ENCODE data around the gene TKT. TPM values are rescaled to one million over a fixed set of nuclear protein-coding genes. Genes with fewer than 3 reads are reported as not detected.

The TKT gene
- total RNA-seq, 6 donors from 2014 or later = 402 to 605 (median 482) TPM

DNA sequence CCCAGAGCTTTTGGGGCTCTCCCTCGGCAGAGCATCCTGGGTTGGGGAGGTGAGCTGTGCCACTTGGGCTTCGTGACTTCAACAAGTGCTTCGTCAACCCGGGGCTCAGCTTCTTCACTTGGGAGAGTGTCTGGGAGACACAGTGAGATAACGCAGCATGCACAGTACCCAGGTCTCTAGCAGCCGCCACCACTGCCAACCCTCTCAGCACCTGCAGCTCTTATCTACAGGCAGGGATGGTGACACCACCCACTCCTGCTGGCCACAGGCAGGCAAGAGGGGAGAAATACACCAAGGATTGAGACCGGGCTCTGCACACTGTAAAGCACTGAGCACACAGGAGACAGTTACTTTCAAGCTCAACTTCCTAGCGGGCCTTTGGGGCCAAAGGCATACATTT lies 11.6 kb downstream of the TKT start:
- Histone ChIP-seq H3K4me1 (peaks cover 42 to 83% (median 77%) of the 10 kb centered on the region in 4 donors), H3K27ac (peak overlapping the region; percentile 8 to 86 (median 72)), H3K9me3 (no peaks in the 10 kb centered on the region), H3K27me3 (no peaks in the 10 kb centered on the region), H3K4me3 (no peak overlapping the region), H3K36me3 (peaks cover 3 to 28% (median 27%) of the 10 kb centered on the region in 4 donors)
- DNase-seq (peak in 1 of 2 donors; percentile 71), ATAC-seq (ENCODE audit: low FRiP score in 2 of 2) (no peak)
- TF ChIP-seq EP300 (IDR thresholded peaks at IDR 0.05) = no peak
- WGBS, 2 donors = 52 to 56% methylated on average over 7 to 8 of the region's 8 CpGs

DNA sequence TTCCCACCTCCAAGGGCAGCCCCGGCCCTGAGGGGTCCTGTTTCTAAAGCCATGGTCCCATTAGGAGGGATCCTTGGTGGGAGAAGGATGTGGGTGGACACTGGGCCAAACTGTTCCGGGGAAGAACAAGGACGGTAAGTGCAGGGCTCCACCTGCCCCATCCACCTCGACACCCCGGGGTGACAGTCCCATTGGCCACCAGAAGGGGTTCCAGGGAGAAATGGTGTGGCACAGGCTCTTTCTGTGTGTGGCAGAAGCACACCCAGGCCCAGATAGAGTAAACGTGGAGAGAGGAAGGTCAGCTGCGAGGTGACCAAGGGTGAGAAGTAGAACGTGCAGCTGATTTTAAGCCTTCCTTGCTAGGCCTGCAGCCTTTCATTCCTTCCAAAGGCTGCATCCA lies 12.0 kb downstream of the TKT start:
- Histone ChIP-seq H3K27me3 (no peaks in the 10 kb centered on the region), H3K9me3 (no peaks in the 10 kb centered on the region), H3K36me3 (peaks cover 3 to 32% (median 31%) of the 10 kb centered on the region in 4 donors), H3K27ac (peak overlapping the region; percentile 62 to 86 (median 72)), H3K4me1 (peaks cover 37 to 81% (median 76%) of the 10 kb centered on the region in 4 donors), H3K4me3 (no peak overlapping the region)
- 86% methylated on average over 8 of the region's 8 CpGs; no CpG with 5 or more reads in 1 of the 2 donors for WGBS, 2 donors
- DNase-seq (no peak), ATAC-seq (ENCODE audit: low FRiP score in 2 of 2) (no peak)
- TF ChIP-seq POLR2A (IDR thresholded peaks at IDR 0.05) = no peak
- no peak for TF ChIP-seq EP300 (IDR thresholded peaks at IDR 0.05)
- TF ChIP-seq POLR2AphosphoS5 (IDR thresholded peaks at IDR 0.05) = no peak
- no peak for TF ChIP-seq CTCF (IDR thresholded peaks at IDR 0.05)

- peak in 1 of 2 donors; percentile 52 for DNase-seq
- no peak overlapping the region for H3K4me3 ChIP-seq
- H3K27me3 ChIP-seq = no peaks in the 10 kb centered on the region
- WGBS, 2 donors = 70 to 73% methylated on average over 14 of the region's 14 CpGs
- H3K36me3 ChIP-seq = peaks cover 3 to 39% (median 37%) of the 10 kb centered on the region in 4 donors
- TF ChIP-seq POLR2AphosphoS5 (IDR thresholded peaks at IDR 0.05) (peak in 1 of 2 donors; percentile 6), POLR2A (IDR thresholded peaks at IDR 0.05) (no peak)
- peak overlapping the region; percentile 62 to 86 (median 72) for H3K27ac ChIP-seq
- peak; percentile 20 to 32 for ATAC-seq (ENCODE audit: low FRiP score in 2 of 2)
- no peaks in the 10 kb centered on the region for H3K9me3 ChIP-seq
- H3K4me1 ChIP-seq = peaks cover 34 to 81% (median 76%) of the 10 kb centered on the region in 4 donors
Measured at GRCh38 chr3:53243165-53243564, 12.7 kb downstream of the TKT start.

GRCh38 chr3:53242642-53243041 lies 13.2 kb downstream of the TKT start:
- Histone ChIP-seq H3K4me1 (peaks cover 31 to 81% (median 74%) of the 10 kb centered on the region in 4 donors), H3K9me3 (no peaks in the 10 kb centered on the region), H3K4me3 (no peak overlapping the region), H3K36me3 (peaks cover 3 to 44% (median 38%) of the 10 kb centered on the region in 4 donors), H3K27ac (peak overlapping the region; percentile 62 to 86 (median 72)), H3K27me3 (no peaks in the 10 kb centered on the region)
- peak in 1 of 2 donors; percentile 81 for DNase-seq
- ATAC-seq (ENCODE audit: low FRiP score in 2 of 2) = peak; percentile 65 to 71
- WGBS, 2 donors = 45 to 92% methylated on average over 2 to 4 of the region's 4 CpGs
- TF ChIP-seq POLR2A (IDR thresholded peaks at IDR 0.05) = no peak
- no peak for TF ChIP-seq CTCF (IDR thresholded peaks at IDR 0.05)
- peak in 1 of 2 donors; percentile 10 for TF ChIP-seq POLR2AphosphoS5 (IDR thresholded peaks at IDR 0.05)
- TF ChIP-seq EP300 (IDR thresholded peaks at IDR 0.05) = no peak

GRCh38 chr3:53242155-53242554 lies 13.7 kb downstream of the TKT start:
- peak in 1 of 2 donors; percentile 81 for DNase-seq
- TF ChIP-seq POLR2AphosphoS5 (IDR thresholded peaks at IDR 0.05) (peak in 1 of 2 donors; percentile 38), EP300 (IDR thresholded peaks at IDR 0.05) (peak in 1 of 4 donors; percentile 25), POLR2A (IDR thresholded peaks at IDR 0.05) (no peak)
- peak overlapping the region; percentile 62 to 86 (median 72) for H3K27ac ChIP-seq
- H3K27me3 ChIP-seq = no peaks in the 10 kb centered on the region
- H3K4me1 ChIP-seq = peaks cover 27 to 80% (median 73%) of the 10 kb centered on the region in 4 donors
- no peaks in the 10 kb centered on the region for H3K9me3 ChIP-seq
- 81 to 89% methylated on average over 5 to 7 of the region's 7 CpGs for WGBS, 2 donors
- ATAC-seq (ENCODE audit: low FRiP score in 2 of 2) = peak; percentile 3 to 61
- no peak overlapping the region for H3K4me3 ChIP-seq
- H3K36me3 ChIP-seq = peaks cover 3 to 46% (median 38%) of the 10 kb centered on the region in 4 donors

DNA sequence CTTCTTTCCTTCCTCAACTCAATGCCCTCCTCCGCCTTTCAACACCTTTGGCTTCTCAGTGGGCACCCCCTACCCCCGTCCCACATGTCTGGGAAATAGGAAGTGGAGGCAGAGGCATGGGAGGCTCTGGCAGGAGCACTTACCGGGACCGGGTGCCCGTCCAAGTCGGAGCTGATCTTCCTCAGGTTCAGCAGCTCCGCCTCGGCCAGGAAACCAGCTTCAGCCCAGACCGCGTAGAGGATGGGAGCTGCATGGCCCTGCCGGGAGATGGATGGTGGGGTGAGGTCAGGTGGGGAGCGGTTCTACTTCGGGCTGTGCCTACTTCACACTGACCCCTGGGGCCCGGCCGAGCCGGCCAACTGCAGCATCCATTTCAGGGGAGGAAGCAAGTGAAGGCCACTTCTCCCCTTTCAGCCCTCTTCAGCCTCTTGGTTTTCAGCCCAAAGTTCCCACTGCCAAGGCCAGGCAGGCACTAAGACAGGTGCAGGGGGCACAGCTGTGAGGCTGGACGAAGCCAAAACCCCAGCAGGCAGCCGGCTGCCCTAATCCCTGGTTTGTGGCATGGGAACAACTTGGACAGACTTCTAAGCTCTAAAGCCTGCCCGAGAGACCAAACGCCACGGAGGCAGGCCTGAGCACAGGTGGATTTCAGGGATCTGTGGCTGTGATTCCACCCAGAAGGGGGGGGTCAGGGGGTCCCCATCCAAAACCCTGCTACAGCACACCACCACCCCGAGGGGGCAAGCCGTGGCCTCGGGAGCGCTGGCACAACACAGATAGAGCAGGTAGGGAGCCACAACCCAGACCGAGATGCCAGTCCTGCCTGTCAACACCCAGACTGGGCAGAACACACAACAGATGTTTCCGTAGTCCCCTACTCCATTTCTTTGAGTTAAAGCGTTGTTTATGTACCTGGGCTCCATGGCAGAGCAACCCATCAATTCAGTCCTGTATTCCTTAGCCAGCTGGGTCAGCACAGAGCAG lies 14.5 kb downstream of the TKT start:
- Histone ChIP-seq H3K27ac (peak overlapping the region; percentile 62 to 86 (median 72)), H3K4me1 (peaks cover 32 to 87% (median 82%) of the 10 kb centered on the region in 4 donors), H3K9me3 (no peaks in the 10 kb centered on the region), H3K27me3 (no peaks in the 10 kb centered on the region), H3K4me3 (no peak overlapping the region), H3K36me3 (peaks cover 3 to 51% (median 42%) of the 10 kb centered on the region in 4 donors)
- DNase-seq = peak in 1 of 2 donors; percentile 74
- 81 to 90% methylated on average over 21 to 28 of the region's 28 CpGs for WGBS, 2 donors
- TF ChIP-seq POLR2A (IDR thresholded peaks at IDR 0.05) (no peak), CTCF (IDR thresholded peaks at IDR 0.05) (no peak), POLR2AphosphoS5 (IDR thresholded peaks at IDR 0.05) (no peak), EP300 (IDR thresholded peaks at IDR 0.05) (no peak)
- no peak for ATAC-seq (ENCODE audit: low FRiP score in 2 of 2)

Data from upper lobe of left lung (tissue), 6 donors.